HG02885 (cell line): ENCODE measurements around the gene MAP3K20.

Experiments used
- ATAC-seq: cut with Tn5 transposase; IDR thresholded peaks from one replicate; pipeline ENCODE4 v1.9.1; 2021; ENCODE audit warnings: mild to moderate bottlenecking; ENCODE audit not compliant: unreplicated experiment, poor library complexity

The MAP3K20 gene

GRCh38 chr2:173049831-173050230 lies 25.8 kb upstream of the MAP3K20 start:
- ATAC-seq: no peak

- ATAC-seq: no peak
Observed at GRCh38 chr2:173050684-173051083, 25.0 kb upstream of the MAP3K20 start.

GRCh38 chr2:173051463-173052215 lies 24.0 kb upstream of the MAP3K20 start:
- ATAC-seq: no peak

DNA sequence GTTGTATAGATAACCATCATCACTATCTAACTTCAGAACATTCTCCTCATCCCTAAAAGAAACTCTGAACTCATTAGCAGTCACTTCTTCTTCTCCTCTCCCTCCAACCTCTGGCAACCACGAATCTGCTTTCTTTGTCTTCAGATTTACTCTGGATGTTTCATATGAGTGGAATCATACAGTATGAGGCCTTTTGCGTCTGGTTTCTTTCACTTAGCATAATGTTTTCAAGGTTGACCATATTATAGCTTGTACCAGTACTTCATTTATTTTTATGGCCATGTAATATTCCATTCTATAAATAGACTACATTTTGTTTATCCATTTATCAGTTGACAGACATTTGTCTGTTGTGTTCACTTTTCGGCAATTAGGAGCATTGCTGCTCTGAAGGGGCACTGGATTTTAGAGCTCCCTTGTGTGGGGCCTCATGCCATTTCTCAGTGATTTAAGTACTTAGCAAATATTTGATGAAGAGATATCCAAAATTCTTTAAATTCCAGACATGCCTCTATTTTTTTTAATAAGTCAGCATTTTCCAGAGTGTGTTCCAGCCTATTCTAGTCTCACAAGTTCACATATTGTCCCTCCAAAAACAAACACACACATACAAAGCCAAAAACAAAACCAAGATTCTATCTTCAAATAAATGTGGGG lies 22.5 kb upstream of the MAP3K20 start:
- no peak for ATAC-seq

DNA sequence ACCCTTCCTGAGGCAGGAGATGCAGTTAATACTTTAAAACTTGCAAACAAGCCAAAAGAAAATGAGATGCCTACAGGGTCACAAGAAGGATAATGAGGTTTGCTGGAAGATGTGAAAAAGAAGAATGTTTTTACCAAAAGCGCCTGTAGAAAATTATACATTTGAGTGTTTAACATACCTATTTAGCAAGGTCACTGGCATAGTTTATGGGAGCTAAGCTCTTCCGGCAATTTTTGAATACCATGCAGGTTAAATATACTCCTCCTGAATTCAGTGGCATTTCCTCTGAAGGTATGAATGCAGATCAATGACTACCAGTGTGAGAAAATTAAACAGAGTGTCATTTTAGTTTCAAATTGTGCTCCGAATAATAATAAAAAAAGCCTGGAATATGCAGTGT lies 21.2 kb upstream of the MAP3K20 start:
- no peak for ATAC-seq

DNA sequence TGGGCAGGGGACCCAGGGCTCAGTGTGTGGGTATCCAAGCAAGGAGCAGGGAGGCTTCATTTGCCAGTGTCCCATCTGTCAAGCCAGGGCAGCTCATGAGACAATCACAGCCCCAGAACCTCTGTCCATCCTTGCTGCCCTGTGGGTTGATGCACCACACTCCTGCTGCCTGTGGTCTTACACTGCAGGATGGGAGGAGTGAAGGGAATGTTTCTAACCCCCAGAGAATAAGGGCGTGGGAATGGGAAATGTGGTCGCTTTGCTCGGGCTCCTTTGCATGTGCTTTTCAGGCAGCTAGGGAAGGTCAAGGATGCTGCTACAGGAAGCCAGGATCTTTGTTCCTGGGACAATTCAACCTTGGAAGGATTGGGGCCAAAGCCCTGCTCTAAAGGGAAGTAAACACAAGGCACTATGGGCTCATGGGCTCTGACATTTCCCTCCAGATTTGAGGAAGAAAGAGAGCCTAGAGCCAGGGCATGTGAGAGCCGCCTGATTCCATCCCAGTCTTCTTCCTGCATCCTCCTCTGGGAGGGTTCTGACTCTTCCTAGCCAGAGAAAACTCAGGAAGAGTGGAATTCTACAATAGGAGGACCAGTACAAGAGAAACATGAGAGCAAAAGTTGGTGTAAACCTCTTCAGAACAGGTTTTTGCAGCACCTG lies 18.8 kb upstream of the MAP3K20 start:
- ATAC-seq: no peak

DNA sequence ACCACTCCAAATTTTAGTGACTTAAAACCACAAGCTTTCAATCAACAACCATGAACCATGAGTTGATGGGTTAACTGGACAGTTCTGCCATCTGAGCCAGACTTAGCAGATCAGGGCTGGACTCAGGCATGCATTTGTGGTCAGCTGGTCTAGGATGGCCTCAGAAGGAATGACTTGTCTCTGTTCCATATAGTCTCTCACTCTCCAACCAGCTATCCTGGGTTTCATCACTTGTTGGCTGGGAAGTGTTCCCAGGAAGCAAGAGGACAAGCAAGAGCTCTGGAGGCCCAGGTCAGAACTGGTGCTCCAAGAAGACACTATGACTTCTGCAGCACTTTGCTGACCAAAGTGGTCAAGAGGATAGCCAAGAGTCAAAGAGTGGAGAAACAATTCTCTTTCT lies 17.5 kb upstream of the MAP3K20 start:
- no peak for ATAC-seq

GRCh38 chr2:173058673-173059072 lies 17.0 kb upstream of the MAP3K20 start:
- ATAC-seq: no peak

GRCh38 chr2:173059292-173059691 lies 16.4 kb upstream of the MAP3K20 start:
- no peak for ATAC-seq

DNA sequence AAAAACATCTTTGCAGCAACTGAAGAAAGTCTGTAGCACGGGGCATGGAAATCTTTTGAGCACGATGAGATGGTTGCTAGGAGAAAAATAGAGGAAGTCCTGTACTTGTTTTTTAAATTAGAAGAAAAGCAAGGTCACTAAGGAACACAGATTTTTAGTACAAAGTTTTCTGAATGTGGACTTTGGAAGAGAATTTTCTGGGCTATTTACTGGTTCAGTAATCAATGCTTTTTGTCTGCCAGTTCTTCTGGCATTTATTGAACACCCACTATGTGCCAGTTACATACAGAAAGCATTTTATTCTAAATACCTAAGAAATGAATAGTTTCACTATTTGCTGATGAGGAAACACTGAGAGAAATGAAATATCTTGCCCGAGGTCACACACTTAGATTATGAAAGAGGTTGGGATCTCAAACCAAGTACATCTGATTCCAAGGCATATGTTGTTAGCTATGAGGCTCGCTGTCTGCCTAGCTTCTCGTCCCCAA lies 15.6 kb upstream of the MAP3K20 start:
- no peak for ATAC-seq

GRCh38 chr2:173062801-173063200 lies 12.8 kb upstream of the MAP3K20 start:
- no peak for ATAC-seq

DNA sequence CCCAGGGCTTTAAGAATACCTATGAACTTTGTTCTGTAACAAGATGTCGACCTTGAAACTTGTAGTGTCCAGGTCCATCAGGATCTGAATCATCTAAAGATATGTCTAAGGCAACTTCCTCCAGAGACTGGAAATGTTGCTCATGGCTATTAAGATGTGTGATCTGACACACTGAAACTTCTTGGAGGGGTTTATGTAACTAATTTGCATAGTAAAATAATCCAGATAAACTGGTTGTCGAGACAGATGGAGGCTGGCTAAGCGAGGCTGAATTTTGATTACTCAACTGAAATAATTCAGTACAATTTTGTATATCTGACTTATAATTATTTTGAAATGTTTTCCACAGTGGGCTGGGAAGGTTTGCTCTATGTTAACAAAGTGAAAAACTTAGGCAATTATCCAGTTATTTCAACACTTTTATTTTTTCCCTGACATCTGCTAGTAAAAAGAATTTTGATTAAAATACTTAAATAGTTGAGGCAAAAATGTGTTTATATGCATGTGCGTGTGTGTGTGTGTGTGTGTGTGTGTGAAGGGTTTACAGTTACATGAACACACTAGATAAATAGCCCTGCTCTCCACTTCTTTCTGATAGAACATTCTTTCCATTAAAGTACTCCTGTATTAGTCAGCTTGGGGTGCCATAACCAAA lies 11.4 kb upstream of the MAP3K20 start:
- ATAC-seq: no peak

DNA sequence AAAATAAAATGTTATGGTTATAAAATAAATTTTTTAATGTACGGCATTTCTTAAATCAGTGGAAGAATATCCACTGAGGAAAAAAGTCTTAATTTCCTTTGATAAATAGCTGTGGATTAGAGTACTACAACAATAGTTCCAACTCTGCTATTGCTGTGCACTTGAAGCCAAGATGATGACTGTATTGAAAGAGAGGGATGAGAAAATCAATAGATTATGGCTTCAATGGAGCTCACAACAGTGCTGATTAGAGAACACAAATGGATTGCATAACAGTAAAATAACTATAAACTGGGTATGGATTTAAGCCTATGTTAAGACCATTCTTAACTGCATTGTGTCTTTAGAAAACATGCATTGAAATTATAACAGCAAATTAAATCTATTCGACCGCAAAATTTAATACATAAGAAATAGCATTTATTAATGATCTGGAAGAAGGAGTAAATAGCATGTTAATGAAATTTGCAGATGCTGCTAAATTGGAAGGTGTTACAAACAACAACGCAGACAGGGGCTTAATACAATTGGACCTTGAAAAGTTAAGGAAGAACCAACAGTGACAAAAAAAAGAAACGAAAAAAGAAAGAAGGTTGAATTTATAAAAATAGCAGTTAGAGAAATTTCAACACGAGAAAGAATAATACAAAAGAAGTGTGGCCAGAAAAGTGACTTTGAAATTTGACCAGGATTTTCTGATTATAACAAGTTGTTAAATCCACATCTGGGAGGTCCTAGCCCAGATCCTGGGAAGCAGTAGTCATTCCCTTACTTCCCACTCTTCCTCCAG lies 8.6 kb upstream of the MAP3K20 start:
- no peak for ATAC-seq

GRCh38 chr2:173075056-173075780 lies 428 bp upstream of the MAP3K20 start:
- ATAC-seq: no peak

- ATAC-seq: peak; percentile 33
Observed at GRCh38 chr2:173076581-173077345, 1.1 kb downstream of the MAP3K20 start.

GRCh38 chr2:173077506-173078177 lies 2.0 kb downstream of the MAP3K20 start:
- ATAC-seq: no peak

DNA sequence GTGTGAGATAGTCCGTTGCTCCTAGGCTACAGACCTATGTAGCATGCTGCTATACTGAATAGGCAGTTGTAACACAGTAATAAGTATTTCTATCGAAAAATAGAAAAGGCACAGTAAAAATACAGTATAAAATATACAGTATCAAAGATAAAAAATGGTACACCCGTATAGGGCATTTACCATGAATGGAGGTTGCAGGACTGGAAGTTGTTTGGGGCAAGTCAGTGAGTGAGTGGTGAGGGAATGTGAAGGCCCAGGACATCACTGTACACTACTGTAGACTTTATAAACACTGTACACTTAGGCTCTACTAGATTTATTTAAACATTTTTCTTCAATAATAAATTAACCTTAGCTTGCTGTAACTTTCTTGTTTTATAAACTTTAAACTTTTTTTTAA lies 3.5 kb downstream of the MAP3K20 start:
- ATAC-seq: no peak
